ENCODE measurements around the gene ARHGEF40.

GRCh38 chr14:21069388-21070082 is 569 bp upstream of the ARHGEF40 start:
- TF ChIP-seq CTCF (conservative IDR thresholded peaks at IDR 0.05; ENCODE audit: low read length) (no peak), EZH2phosphoT487 (IDR thresholded peaks at IDR 0.05; ENCODE audit: borderline replicate concordance) (no peak)
